Suprapubic skin (tissue), 4 donors: ENCODE data around the gene DCN. TPM values are rescaled to one million over a fixed set of nuclear protein-coding genes. Genes with fewer than 3 reads are reported as not detected.

Source experiments
- DNase-seq, 2 donors: peaks; one replicate each; pipeline ENCODE4 v3.0.0-alpha.2; 2019; ENCODE audit warnings: low spot score in 2 of 2
- H3K27ac ChIP-seq: fragments of 200-600 bp; sonication (generic); one replicate; pipeline ENCODE4 v1.5.1; 2019
- H3K27me3 ChIP-seq: fragments of 200-600 bp; sonication (generic); one replicate; pipeline ENCODE4 v1.5.1; 2019
- H3K36me3 ChIP-seq: fragments of 200-600 bp; sonication (generic); one replicate; pipeline ENCODE4 v1.5.1; 2019
- H3K4me1 ChIP-seq: fragments of 200-600 bp; sonication (generic); one replicate; pipeline ENCODE4 v1.5.1; 2019
- H3K4me3 ChIP-seq: fragments of 200-600 bp; sonication (generic); one replicate; pipeline ENCODE4 v1.5.1; 2019; ENCODE audit warnings: mild to moderate bottlenecking
- H3K9me3 ChIP-seq: fragments of 200-600 bp; sonication (generic); one replicate; pipeline ENCODE4 v1.5.1; 2019
- CTCF ChIP-seq, 2 donors: fragments of 200-600 bp in 1 of 2; fragments of 450-650 bp in 1 of 2; sonication (generic) in 1 of 2; IDR thresholded peaks; one replicate each; pipeline ENCODE4 v1.5.1; 2016 to 2019; ENCODE audit warnings: antibody characterized with exemption in 2 of 2, mild to moderate bottlenecking in 1 of 2, moderate library complexity in 1 of 2
- EP300 ChIP-seq: sonication (generic); formaldehyde crosslinking; IDR thresholded peaks from one replicate; pipeline ENCODE4 v1.6.1; 2017; ENCODE audit warnings: antibody characterized with exemption
- POLR2A ChIP-seq, 2 donors: fragments of 450-650 bp; IDR thresholded peaks; one replicate each; pipeline ENCODE4 v1.6.1; 2017; ENCODE audit warnings: antibody characterized with exemption in 2 of 2, mild to moderate bottlenecking in 2 of 2, moderate library complexity in 2 of 2
- POLR2AphosphoS5 ChIP-seq, 3 donors: sonication (generic); formaldehyde crosslinking; IDR thresholded peaks; one replicate each; pipeline ENCODE4 v1.6.1; 2017; ENCODE audit warnings: antibody characterized with exemption in 3 of 3
- WGBS: methylation state at CpG from one replicate; pipeline ENCODE4 v1.1.5; 2018; 5-methylcytosine and 5-hydroxymethylcytosine counted together
- total RNA-seq, 4 donors: library from RNA; depleted of rRNA; stranded (reverse); fragments of >200 nt; gene quantifications; one replicate each; pipeline ENCODE4 v1.1.0, GENCODE V29; 2016

The DCN gene
- total RNA-seq, 4 donors from 2014 or later = 549 to 589 (median 569) TPM

GRCh38 chr12:91176915-91177314 is 5.7 kb downstream of the DCN start:
- DNase-seq = no peak
- TF ChIP-seq POLR2A (IDR thresholded peaks at IDR 0.05) = no peak
- WGBS = 63% methylated on average over 3 of the region's 3 CpGs
- H3K36me3 ChIP-seq = no peaks in the 10 kb centered on the region
- peak overlapping the region; percentile 43 for H3K4me3 ChIP-seq
- H3K4me1 ChIP-seq = peaks cover 3% of the 10 kb centered on the region
- H3K27ac ChIP-seq = peak overlapping the region; percentile 84
- H3K9me3 ChIP-seq = no peaks in the 10 kb centered on the region
- no peaks in the 10 kb centered on the region for H3K27me3 ChIP-seq

GRCh38 chr12:91176358-91176757 is 6.3 kb downstream of the DCN start:
- peaks cover 3% of the 10 kb centered on the region for H3K4me1 ChIP-seq
- no peak overlapping the region for H3K27ac ChIP-seq
- peak overlapping the region; percentile 43 for H3K4me3 ChIP-seq
- WGBS = 67% methylated on average over 2 of the region's 2 CpGs
- no peaks in the 10 kb centered on the region for H3K36me3 ChIP-seq
- no peak for DNase-seq
- H3K9me3 ChIP-seq = no peaks in the 10 kb centered on the region
- no peak for TF ChIP-seq POLR2A (IDR thresholded peaks at IDR 0.05)
- no peak for TF ChIP-seq EP300
- no peak for TF ChIP-seq CTCF (IDR thresholded peaks at IDR 0.05)
- no peak for TF ChIP-seq POLR2AphosphoS5 (IDR thresholded peaks at IDR 0.05)
- H3K27me3 ChIP-seq = no peaks in the 10 kb centered on the region

GRCh38 chr12:91173124-91173523 is 9.5 kb downstream of the DCN start:
- H3K4me1 ChIP-seq = peaks cover 3% of the 10 kb centered on the region
- TF ChIP-seq EP300 (no peak), CTCF (IDR thresholded peaks at IDR 0.05) (no peak), POLR2A (IDR thresholded peaks at IDR 0.05) (no peak), POLR2AphosphoS5 (IDR thresholded peaks at IDR 0.05) (no peak)
- no peaks in the 10 kb centered on the region for H3K9me3 ChIP-seq
- H3K27me3 ChIP-seq = no peaks in the 10 kb centered on the region
- peak overlapping the region; percentile 10 for H3K27ac ChIP-seq
- H3K36me3 ChIP-seq = peaks cover 2% of the 10 kb centered on the region
- H3K4me3 ChIP-seq = peak overlapping the region; percentile 43
- WGBS = 28% methylated on average over 1 of the region's 1 CpG
- DNase-seq = no peak

GRCh38 chr12:91172096-91172495 is 10.5 kb downstream of the DCN start:
- no peak for DNase-seq
- Histone ChIP-seq H3K36me3 (peaks cover 5% of the 10 kb centered on the region), H3K4me1 (peaks cover 3% of the 10 kb centered on the region), H3K27ac (no peak overlapping the region), H3K27me3 (no peaks in the 10 kb centered on the region), H3K9me3 (no peaks in the 10 kb centered on the region), H3K4me3 (peak overlapping the region; percentile 43)
- TF ChIP-seq EP300 (no peak), POLR2AphosphoS5 (IDR thresholded peaks at IDR 0.05) (no peak), POLR2A (IDR thresholded peaks at IDR 0.05) (no peak), CTCF (IDR thresholded peaks at IDR 0.05) (no peak)

GRCh38 chr12:91171476-91171875 is 11.1 kb downstream of the DCN start:
- Histone ChIP-seq H3K9me3 (no peaks in the 10 kb centered on the region), H3K4me3 (peak overlapping the region; percentile 43), H3K36me3 (peaks cover 5% of the 10 kb centered on the region), H3K27me3 (no peaks in the 10 kb centered on the region), H3K27ac (no peak overlapping the region), H3K4me1 (peaks cover 3% of the 10 kb centered on the region)
- WGBS = 77% methylated on average over 2 of the region's 2 CpGs
- TF ChIP-seq POLR2AphosphoS5 (IDR thresholded peaks at IDR 0.05) = no peak
- TF ChIP-seq EP300 = no peak
- no peak for TF ChIP-seq CTCF (IDR thresholded peaks at IDR 0.05)
- no peak for TF ChIP-seq POLR2A (IDR thresholded peaks at IDR 0.05)
- no peak for DNase-seq

GRCh38 chr12:91163116-91163515 is 19.5 kb downstream of the DCN start:
- H3K9me3 ChIP-seq = no peaks in the 10 kb centered on the region
- H3K4me1 ChIP-seq = no peaks in the 10 kb centered on the region
- H3K27ac ChIP-seq = no peak overlapping the region
- H3K4me3 ChIP-seq = no peak overlapping the region
- DNase-seq = no peak
- peaks cover 16% of the 10 kb centered on the region for H3K36me3 ChIP-seq
- H3K27me3 ChIP-seq = no peaks in the 10 kb centered on the region
- TF ChIP-seq CTCF (IDR thresholded peaks at IDR 0.05) (no peak), POLR2AphosphoS5 (IDR thresholded peaks at IDR 0.05) (no peak), POLR2A (IDR thresholded peaks at IDR 0.05) (no peak), EP300 (no peak)
